ENCODE results near the gene VWA5B2.

DNA sequence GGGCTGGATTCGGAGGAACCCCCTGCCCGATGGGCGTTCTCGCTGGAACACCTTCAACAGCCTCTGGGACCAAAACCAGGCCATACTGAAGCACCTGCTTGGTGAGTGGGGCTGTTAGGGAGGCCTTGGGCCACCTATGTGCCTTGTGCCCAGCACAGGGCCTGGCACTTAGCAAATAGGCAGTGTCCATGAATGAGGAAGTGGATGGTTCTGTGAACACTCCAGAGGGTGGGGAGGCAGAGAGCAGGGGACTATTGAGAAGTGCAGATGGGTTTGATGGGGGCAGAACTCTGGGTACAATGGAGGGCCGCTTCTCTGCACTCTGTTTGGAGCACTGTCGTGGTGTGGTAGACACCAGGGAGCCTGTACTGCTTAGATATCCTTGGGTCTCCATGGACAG, 48.0 kb downstream of the VWA5B2 start:
- TF ChIP-seq GATA3 (IDR thresholded peaks at IDR 0.05; ENCODE audit: low read depth, low read length) (no peak), GATA2 (IDR thresholded peaks at IDR 0.05; ENCODE audit: low read depth, low read length) (no peak)
